Measurements from ENCODE around the gene MAP3K15. TPM values are rescaled to one million over a fixed set of nuclear protein-coding genes. Genes with fewer than 3 reads are reported as not detected.
"Not testable (repeated sequence)": the region's sequence is repeated elsewhere in the genome, so short reads cannot be mapped to it uniquely, and the experiment has no call there.

Gene MAP3K15
- total RNA-seq, 1 experiment from 2014 or later, result 3.8 TPM

GRCh38 chrX:19496711-19497110 is 18.6 kb downstream of the MAP3K15 start:
- H3K4me1 Mint-ChIP-seq, result peaks cover 12% of the 10 kb centered on the region
- H3K9me3 Mint-ChIP-seq, result peaks cover 7% of the 10 kb centered on the region
- no peaks in the 10 kb centered on the region for H3K36me3 Mint-ChIP-seq
- no peak overlapping the region for H3K4me3 Mint-ChIP-seq
- POLR2A ChIA-PET, result no interaction called here
- H3K27me3 Mint-ChIP-seq (ENCODE audit: low read depth), result no peaks in the 10 kb centered on the region
- no peak for ATAC-seq
- CTCF ChIA-PET, result no interaction called here
- no peak overlapping the region for H3K27ac Mint-ChIP-seq
- no peak for DNase-seq (ENCODE audit: low spot score)
- TF ChIP-seq ZNF281 (CRISPR knock-in tag; IDR thresholded peaks at IDR 0.05), result no peak
- TF ChIP-seq ERG (CRISPR knock-in tag; IDR thresholded peaks at IDR 0.05), result no peak
- no peak for TF ChIP-seq KAT7 (CRISPR knock-in tag; IDR thresholded peaks at IDR 0.05; ENCODE audit: borderline replicate concordance)
- no peak for TF ChIP-seq E2F4 (CRISPR knock-in tag; IDR thresholded peaks at IDR 0.05; ENCODE audit: borderline replicate concordance, low read depth)

GRCh38 chrX:19487520-19488200 is 27.6 kb downstream of the MAP3K15 start:
- no peaks in the 10 kb centered on the region for H3K9me3 Mint-ChIP-seq
- no peak overlapping the region for H3K27ac Mint-ChIP-seq
- H3K27me3 Mint-ChIP-seq (ENCODE audit: low read depth), result no peaks in the 10 kb centered on the region
- POLR2A ChIA-PET, result no interaction called here
- no peak for TF ChIP-seq RORB (CRISPR knock-in tag; IDR thresholded peaks at IDR 0.05)
- no peak for TF ChIP-seq NFE2L1 (CRISPR knock-in tag; IDR thresholded peaks at IDR 0.05)
- DNase-seq (ENCODE audit: low spot score), result no peak
- no peak for ATAC-seq
- H3K4me1 Mint-ChIP-seq, result peaks cover 16% of the 10 kb centered on the region
- H3K36me3 Mint-ChIP-seq, result no peaks in the 10 kb centered on the region
- CTCF ChIA-PET, result no interaction called here
- no peak overlapping the region for H3K4me3 Mint-ChIP-seq

- Mint-ChIP-seq H3K27ac (no peak overlapping the region), H3K4me3 (no peak overlapping the region), H3K9me3 (peaks cover 4% of the 10 kb centered on the region), H3K27me3 (ENCODE audit: low read depth) (no peaks in the 10 kb centered on the region), H3K4me1 (no peaks in the 10 kb centered on the region), H3K36me3 (peaks cover 3% of the 10 kb centered on the region)
- ATAC-seq (no peak), DNase-seq (ENCODE audit: low spot score) (no peak)
- TF ChIP-seq CBFB (CRISPR knock-in tag; IDR thresholded peaks at IDR 0.05; ENCODE audit: low read depth), result no peak
- TF ChIP-seq TP53 (CRISPR knock-in tag; IDR thresholded peaks at IDR 0.05), result no peak
- TF ChIP-seq ATF1 (CRISPR knock-in tag; IDR thresholded peaks at IDR 0.05), result no peak
- no peak for TF ChIP-seq ATF6 (CRISPR knock-in tag; IDR thresholded peaks at IDR 0.05)
- TF ChIP-seq STAT6 (CRISPR knock-in tag; conservative IDR thresholded peaks at IDR 0.05; ENCODE audit: low read depth), result no peak
- no peak for TF ChIP-seq ZNF219 (CRISPR knock-in tag; IDR thresholded peaks at IDR 0.05; ENCODE audit: borderline replicate concordance)
- no peak for TF ChIP-seq SP1 (CRISPR knock-in tag; conservative IDR thresholded peaks at IDR 0.05)
- TF ChIP-seq MXD4 (CRISPR knock-in tag; IDR thresholded peaks at IDR 0.05; ENCODE audit: borderline replicate concordance), result no peak
- TF ChIP-seq ELF4 (CRISPR knock-in tag; IDR thresholded peaks at IDR 0.05; ENCODE audit: low read depth), result no peak
- no peak for TF ChIP-seq USF2 (CRISPR knock-in tag; IDR thresholded peaks at IDR 0.05)
- ChIA-PET POLR2A (interaction anchor here (0.5 kb wide), 1 partner anchor 18 kb away, joined by 3 read pairs; no protein-coding TSS in a partner anchor), CTCF (no interaction called here)
These were observed 35.9 kb downstream of the MAP3K15 start for GRCh38 chrX:19479458-19479857.

- POLR2A ChIA-PET; H3K27me3 Mint-ChIP-seq (ENCODE audit: low read depth); ATAC-seq; H3K36me3 Mint-ChIP-seq; CTCF ChIA-PET; H3K27ac Mint-ChIP-seq; H3K4me1 Mint-ChIP-seq; H3K9me3 Mint-ChIP-seq; H3K4me3 Mint-ChIP-seq; DNase-seq (ENCODE audit: low spot score): not testable (repeated sequence)
These were observed 46.9 kb downstream of the MAP3K15 start for GRCh38 chrX:19468383-19468782.

Data from WTC11 (cell line).